Osteocyte (in vitro differentiated cells): ENCODE results near the gene KAZN. TPM values are rescaled to one million over a fixed set of nuclear protein-coding genes. Genes with fewer than 3 reads are reported as not detected.

Experiments used
- DNase-seq: peaks from one replicate; pipeline ENCODE4 v3.0.0; 2021; ENCODE audit warnings: mixed read lengths; ENCODE audit not compliant: unreplicated experiment; ENCODE audit errors: extremely low spot score
- H3K27ac Mint-ChIP-seq: one replicate; pipeline ENCODE4 v1.8.0; 2021; ENCODE audit warnings: mild to moderate bottlenecking, mixed read lengths; ENCODE audit not compliant: unreplicated experiment
- H3K27me3 Mint-ChIP-seq: one replicate; pipeline ENCODE4 v1.8.0; 2021; ENCODE audit warnings: mixed read lengths; ENCODE audit not compliant: unreplicated experiment
- H3K36me3 Mint-ChIP-seq: one replicate; pipeline ENCODE4 v1.8.0; 2021; ENCODE audit warnings: mixed read lengths; ENCODE audit not compliant: unreplicated experiment
- H3K4me1 Mint-ChIP-seq: one replicate; pipeline ENCODE4 v1.8.0; 2021; ENCODE audit warnings: mixed read lengths; ENCODE audit not compliant: unreplicated experiment
- H3K4me3 Mint-ChIP-seq: one replicate; pipeline ENCODE4 v1.8.0; 2021; ENCODE audit warnings: mild to moderate bottlenecking, moderate library complexity, mixed read lengths; ENCODE audit not compliant: unreplicated experiment
- H3K9me3 Mint-ChIP-seq: one replicate; pipeline ENCODE4 v1.8.0; 2021; ENCODE audit warnings: mixed read lengths; ENCODE audit not compliant: unreplicated experiment
- total RNA-seq: library from RNA; stranded (reverse); gene quantifications from 2 replicates; pipeline ENCODE4 v1.2.1, GENCODE V29; 2021
- TF ChIP-seq, protein P1 (sequence below): fragments of 200-600 bp; sonication (generic); IDR thresholded peaks from 2 replicates; pipeline ENCODE4 v1.5.0; 2021; ENCODE audit warnings: antibody characterized with exemption, mild to moderate bottlenecking, moderate library complexity

Gene KAZN
- total RNA-seq, 1 donor from 2014 or later: 47.1 TPM

DNA sequence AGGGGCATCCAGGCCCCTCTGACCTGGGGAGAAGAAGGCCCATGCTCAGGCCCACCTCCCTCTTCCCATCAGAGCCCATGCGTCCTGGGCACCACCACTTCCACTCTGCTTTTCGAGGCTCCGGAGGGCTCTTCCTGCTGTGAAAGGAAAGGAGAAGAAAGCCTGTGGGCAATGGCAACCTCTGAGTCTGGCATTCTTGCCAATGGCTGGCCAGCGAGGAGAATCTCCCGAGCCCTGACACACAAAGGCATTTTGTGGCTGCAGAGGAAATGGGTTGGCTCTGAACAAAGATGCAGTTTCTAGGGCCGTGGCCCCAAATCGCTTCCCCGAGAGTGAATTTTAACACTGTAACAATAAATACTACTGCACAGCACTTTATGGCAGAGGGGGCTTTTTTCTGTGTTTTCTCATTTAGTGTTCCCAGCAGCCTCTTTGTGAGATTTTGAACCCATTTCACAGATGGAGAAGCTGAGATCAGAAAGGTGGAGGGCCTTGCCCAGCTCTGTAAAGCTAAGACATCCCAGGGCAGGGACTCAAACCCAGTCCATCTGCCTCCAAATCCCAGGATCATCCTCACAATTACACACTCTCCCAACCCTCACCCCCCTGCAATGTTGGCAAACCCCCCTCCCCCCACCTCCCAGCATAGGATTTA lies 519.3 kb downstream of the KAZN start:
- no peaks in the 10 kb centered on the region for H3K9me3 Mint-ChIP-seq

DNA sequence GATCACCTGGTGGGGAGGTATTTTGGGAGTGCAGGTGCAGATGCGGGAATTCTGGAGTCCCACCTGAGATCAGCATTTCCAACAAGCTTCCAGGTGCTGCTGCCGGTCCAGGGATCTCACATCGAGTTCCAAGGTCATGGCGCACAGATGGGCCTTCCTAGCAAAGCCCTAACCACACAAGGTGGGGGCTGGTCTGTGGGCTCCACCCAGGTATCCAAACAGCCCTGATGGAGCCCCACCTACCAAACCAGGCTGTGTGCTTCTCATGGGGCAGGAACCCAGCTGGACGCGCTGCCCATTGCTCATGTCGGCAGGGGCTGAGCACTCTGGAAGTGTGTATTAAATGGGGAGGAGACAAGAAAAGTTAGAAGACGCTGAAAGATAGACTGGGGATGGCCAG lies 520.1 kb downstream of the KAZN start:
- Mint-ChIP-seq H3K36me3 (peaks cover 2% of the 10 kb centered on the region), H3K27ac (no peak overlapping the region), H3K4me1 (no peaks in the 10 kb centered on the region), H3K9me3 (no peaks in the 10 kb centered on the region), H3K4me3 (no peak overlapping the region), H3K27me3 (peaks cover 26% of the 10 kb centered on the region)
- TF ChIP-seq, protein P1, sequence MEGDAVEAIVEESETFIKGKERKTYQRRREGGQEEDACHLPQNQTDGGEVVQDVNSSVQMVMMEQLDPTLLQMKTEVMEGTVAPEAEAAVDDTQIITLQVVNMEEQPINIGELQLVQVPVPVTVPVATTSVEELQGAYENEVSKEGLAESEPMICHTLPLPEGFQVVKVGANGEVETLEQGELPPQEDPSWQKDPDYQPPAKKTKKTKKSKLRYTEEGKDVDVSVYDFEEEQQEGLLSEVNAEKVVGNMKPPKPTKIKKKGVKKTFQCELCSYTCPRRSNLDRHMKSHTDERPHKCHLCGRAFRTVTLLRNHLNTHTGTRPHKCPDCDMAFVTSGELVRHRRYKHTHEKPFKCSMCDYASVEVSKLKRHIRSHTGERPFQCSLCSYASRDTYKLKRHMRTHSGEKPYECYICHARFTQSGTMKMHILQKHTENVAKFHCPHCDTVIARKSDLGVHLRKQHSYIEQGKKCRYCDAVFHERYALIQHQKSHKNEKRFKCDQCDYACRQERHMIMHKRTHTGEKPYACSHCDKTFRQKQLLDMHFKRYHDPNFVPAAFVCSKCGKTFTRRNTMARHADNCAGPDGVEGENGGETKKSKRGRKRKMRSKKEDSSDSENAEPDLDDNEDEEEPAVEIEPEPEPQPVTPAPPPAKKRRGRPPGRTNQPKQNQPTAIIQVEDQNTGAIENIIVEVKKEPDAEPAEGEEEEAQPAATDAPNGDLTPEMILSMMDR: no peak
- no peak for DNase-seq

More for the DNA sequence above, 519.3 kb downstream of the KAZN start:
- Mint-ChIP-seq H3K27me3 (peaks cover 24% of the 10 kb centered on the region), H3K27ac (no peak overlapping the region), H3K4me1 (no peaks in the 10 kb centered on the region), H3K4me3 (no peak overlapping the region), H3K36me3 (peaks cover 2% of the 10 kb centered on the region)
- no peak for DNase-seq
- TF ChIP-seq, protein P1: no peak

DNA sequence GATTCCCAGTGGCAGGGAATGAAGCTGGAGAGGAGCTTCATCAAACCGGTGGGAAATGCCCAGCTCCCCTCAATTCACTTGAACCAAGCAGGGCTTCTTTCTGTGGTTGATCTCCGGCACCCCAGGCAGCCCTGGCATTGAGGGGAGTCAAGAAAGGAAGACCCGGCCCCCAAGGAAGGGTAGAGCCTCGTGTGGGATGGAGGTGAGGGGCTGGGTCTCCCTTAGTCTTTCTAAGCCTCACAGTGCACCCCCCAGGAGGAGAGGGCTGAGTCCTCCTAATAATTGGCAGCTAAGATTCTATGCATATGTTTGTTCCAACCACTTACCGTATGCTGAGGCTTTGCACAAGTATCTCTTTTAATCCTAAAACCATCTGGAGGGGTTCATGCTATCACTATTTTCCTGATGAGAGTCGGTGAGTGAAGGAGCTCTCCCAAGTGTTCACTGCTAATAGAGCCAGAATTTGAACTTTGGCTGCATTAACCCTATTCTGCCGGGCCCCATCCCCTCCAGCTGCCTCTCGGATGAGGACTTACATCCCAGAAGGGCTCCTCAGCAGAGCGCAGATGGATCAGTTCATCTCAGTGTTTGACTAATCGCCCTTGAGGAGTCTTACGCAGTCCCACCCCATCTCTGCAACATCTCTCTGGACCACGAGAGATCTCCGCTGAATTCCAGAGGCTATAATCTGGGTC lies 521.9 kb downstream of the KAZN start:
- no peak overlapping the region for H3K27ac Mint-ChIP-seq
- no peak overlapping the region for H3K4me3 Mint-ChIP-seq
- H3K4me1 Mint-ChIP-seq: no peaks in the 10 kb centered on the region
- H3K27me3 Mint-ChIP-seq: peaks cover 26% of the 10 kb centered on the region
- H3K36me3 Mint-ChIP-seq: no peaks in the 10 kb centered on the region
- no peak for DNase-seq
- H3K9me3 Mint-ChIP-seq: no peaks in the 10 kb centered on the region
- TF ChIP-seq, protein P1: no peak

GRCh38 chr1:15122331-15122730 lies 523.8 kb downstream of the KAZN start:
- Mint-ChIP-seq H3K36me3 (no peaks in the 10 kb centered on the region), H3K9me3 (no peaks in the 10 kb centered on the region), H3K4me1 (no peaks in the 10 kb centered on the region), H3K27me3 (peaks cover 31% of the 10 kb centered on the region), H3K27ac (no peak overlapping the region), H3K4me3 (no peak overlapping the region)
- DNase-seq: no peak
- TF ChIP-seq, protein P1: no peak

- Mint-ChIP-seq H3K36me3 (no peaks in the 10 kb centered on the region), H3K9me3 (no peaks in the 10 kb centered on the region), H3K27ac (no peak overlapping the region), H3K27me3 (peaks cover 33% of the 10 kb centered on the region), H3K4me3 (no peak overlapping the region), H3K4me1 (no peaks in the 10 kb centered on the region)
- DNase-seq: no peak
- TF ChIP-seq, protein P1: no peak
Measured at GRCh38 chr1:15123270-15123669, 524.8 kb downstream of the KAZN start.
